Kidney epithelial cell (primary cell): ENCODE measurements around the gene OSBPL2. TPM values are rescaled to one million over a fixed set of nuclear protein-coding genes. Genes with fewer than 3 reads are reported as not detected.

Experiments
- DNase-seq: peaks from one replicate; pipeline ENCODE4 v3.0.0-alpha.2; 2010; ENCODE audit warnings: low read depth
- H3K27me3 ChIP-seq: 2 replicates; pipeline ENCODE4 v1.6.0; 2011; ENCODE audit warnings: low read length; ENCODE audit not compliant: control insufficient read depth, insufficient read depth
- H3K36me3 ChIP-seq: 2 replicates; pipeline ENCODE4 v1.5.1; 2011; ENCODE audit warnings: low read length; ENCODE audit not compliant: control insufficient read depth, insufficient read depth
- H3K4me3 ChIP-seq: 2 replicates; pipeline ENCODE4 v1.5.1; 2011; ENCODE audit warnings: low read depth, mild to moderate bottlenecking, control low read depth, low read length
- total RNA-seq: library from RNA; depleted of rRNA; stranded (reverse); fragments of >200 nt; gene quantifications from 2 replicates; pipeline ENCODE4 v1.2.3, GENCODE V29; 2015
- TF ChIP-seq, protein P1 (sequence below): IDR thresholded peaks from 2 replicates; pipeline ENCODE4 v1.5.1; 2011; ENCODE audit warnings: mild to moderate bottlenecking, moderate library complexity, low read length, control low read depth, inconsistent platforms; ENCODE audit not compliant: insufficient read depth, poor library complexity, severe bottlenecking

The OSBPL2 gene
- total RNA-seq, 1 donor from 2014 or later, result 26.5 TPM

- Histone ChIP-seq H3K27me3 (no peaks in the 10 kb centered on the region), H3K36me3 (peaks cover 1% of the 10 kb centered on the region), H3K4me3 (no peak overlapping the region)
- no peak for DNase-seq
- TF ChIP-seq, protein P1, sequence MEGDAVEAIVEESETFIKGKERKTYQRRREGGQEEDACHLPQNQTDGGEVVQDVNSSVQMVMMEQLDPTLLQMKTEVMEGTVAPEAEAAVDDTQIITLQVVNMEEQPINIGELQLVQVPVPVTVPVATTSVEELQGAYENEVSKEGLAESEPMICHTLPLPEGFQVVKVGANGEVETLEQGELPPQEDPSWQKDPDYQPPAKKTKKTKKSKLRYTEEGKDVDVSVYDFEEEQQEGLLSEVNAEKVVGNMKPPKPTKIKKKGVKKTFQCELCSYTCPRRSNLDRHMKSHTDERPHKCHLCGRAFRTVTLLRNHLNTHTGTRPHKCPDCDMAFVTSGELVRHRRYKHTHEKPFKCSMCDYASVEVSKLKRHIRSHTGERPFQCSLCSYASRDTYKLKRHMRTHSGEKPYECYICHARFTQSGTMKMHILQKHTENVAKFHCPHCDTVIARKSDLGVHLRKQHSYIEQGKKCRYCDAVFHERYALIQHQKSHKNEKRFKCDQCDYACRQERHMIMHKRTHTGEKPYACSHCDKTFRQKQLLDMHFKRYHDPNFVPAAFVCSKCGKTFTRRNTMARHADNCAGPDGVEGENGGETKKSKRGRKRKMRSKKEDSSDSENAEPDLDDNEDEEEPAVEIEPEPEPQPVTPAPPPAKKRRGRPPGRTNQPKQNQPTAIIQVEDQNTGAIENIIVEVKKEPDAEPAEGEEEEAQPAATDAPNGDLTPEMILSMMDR, result no peak
These were observed 8.7 kb downstream of the OSBPL2 start for GRCh38 chr20:62246872-62247652.

DNA sequence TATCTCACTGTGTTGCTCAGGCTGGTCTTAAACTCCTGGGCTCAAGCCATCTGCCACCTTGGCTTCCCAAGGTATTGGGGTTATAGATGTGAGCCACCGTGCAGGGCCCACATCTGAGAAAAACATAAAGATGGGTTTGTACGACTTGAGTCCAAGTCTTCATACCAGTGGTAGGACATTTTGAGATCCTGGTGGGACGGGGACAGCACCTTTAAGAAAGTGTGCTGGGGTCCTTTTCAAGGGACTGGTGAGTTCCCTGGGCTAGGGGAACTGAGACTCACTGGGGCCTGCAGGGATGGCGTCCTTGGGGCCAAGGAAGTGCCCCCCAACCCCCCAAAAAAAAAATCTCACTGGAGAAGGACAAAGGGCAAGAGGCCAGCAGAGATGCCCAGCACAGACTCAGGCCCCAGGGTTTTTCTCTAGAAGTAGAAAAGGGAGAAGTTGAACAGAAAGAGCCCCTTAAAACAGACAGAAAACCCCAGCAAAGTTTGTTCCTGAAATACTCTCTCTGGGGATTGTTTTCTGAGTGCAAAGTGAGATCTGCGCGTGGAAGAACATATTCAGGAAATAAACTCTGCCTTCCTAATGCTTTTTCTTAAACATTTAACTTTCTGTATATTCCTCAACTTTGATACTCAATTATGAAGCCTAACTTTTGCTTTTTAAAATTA is 10.7 kb downstream of the OSBPL2 start:
- no peak overlapping the region for H3K4me3 ChIP-seq
- peaks cover 1% of the 10 kb centered on the region for H3K36me3 ChIP-seq
- no peaks in the 10 kb centered on the region for H3K27me3 ChIP-seq
- TF ChIP-seq, protein P1, result no peak
- no peak for DNase-seq

DNA sequence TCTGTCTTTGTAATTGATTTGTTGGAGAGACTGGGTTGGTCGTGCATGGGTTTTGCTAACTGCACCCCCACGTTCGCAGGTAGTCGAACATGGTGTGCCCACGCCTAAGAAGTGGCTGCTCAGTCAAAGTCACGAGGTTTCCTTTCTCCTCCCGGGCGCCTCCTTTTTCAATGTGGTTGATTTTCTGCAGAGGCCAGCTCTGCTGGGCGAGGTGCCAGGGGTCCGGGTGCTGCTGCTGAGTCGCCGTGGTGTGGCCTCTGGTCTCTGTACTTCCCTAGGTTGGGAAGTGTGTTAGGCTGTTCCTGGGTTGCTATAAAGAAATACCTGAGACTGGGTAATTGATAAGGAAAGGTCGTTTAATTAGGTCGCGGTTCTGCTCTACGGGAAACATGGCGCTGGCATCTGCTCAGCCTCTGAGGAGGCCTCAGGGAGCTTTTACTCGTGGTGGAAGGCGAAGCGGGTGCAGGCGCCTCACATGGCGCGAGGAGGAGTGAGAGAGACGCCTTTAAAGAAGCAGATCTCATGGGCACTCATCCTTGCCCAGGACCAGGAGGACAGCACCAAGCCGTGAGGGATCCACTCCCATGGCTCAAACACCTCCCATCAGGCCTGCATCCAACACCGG is 14.1 kb downstream of the OSBPL2 start:
- DNase-seq, result peak; percentile 10
- Histone ChIP-seq H3K4me3 (no peak overlapping the region), H3K27me3 (no peaks in the 10 kb centered on the region), H3K36me3 (peaks cover 1% of the 10 kb centered on the region)
- TF ChIP-seq, protein P1, result no peak

- H3K36me3 ChIP-seq, result peaks cover 1% of the 10 kb centered on the region
- TF ChIP-seq, protein P1, result no peak
- H3K4me3 ChIP-seq, result no peak overlapping the region
- no peaks in the 10 kb centered on the region for H3K27me3 ChIP-seq
- no peak for DNase-seq
These were observed 15.1 kb downstream of the OSBPL2 start for GRCh38 chr20:62253398-62253797.

DNA sequence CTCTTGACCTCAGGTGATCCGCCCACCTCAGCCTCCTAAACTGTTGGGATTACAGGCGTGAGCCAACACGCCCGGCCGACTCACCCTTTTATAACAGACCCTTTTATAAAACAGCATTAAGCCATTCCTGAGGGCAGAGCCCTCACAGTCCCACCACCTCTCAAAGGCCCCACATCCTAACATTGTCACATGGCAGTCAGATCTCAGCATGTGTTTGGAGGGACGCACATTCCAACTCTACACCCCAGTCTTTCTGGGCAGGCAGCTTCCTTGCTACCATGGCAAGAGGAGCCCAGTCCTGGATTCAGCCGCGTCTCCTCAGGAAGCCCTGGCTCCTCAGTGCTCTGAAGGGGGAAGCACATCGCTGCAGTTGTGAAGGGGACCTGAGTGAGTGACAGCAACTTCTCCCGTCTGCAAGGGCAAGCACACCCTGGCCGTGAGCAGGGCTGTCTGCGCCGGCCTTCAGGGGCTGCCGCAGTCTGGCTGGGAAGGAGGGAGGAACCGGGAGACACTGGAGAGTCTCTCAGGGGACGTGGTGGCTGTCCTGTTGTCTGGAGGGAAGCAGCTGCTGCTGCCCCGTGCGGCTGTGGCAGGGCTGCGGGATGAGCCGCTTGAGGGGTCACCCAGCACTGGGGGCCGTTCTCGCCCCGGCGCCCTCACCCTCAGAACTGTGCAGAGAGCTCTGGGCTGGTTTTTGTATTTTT is 15.9 kb downstream of the OSBPL2 start:
- Histone ChIP-seq H3K27me3 (no peaks in the 10 kb centered on the region), H3K4me3 (no peak overlapping the region), H3K36me3 (peaks cover 1% of the 10 kb centered on the region)
- TF ChIP-seq, protein P1, result no peak
- no peak for DNase-seq
